GM19328 (cell line): ENCODE measurements around the gene PIGU.

ENCODE experiments used
- ATAC-seq: cut with Tn5 transposase; IDR thresholded peaks from one replicate; pipeline ENCODE4 v1.9.1; 2021; ENCODE audit warnings: mild to moderate bottlenecking, moderate library complexity; ENCODE audit not compliant: unreplicated experiment

PIGU gene

DNA sequence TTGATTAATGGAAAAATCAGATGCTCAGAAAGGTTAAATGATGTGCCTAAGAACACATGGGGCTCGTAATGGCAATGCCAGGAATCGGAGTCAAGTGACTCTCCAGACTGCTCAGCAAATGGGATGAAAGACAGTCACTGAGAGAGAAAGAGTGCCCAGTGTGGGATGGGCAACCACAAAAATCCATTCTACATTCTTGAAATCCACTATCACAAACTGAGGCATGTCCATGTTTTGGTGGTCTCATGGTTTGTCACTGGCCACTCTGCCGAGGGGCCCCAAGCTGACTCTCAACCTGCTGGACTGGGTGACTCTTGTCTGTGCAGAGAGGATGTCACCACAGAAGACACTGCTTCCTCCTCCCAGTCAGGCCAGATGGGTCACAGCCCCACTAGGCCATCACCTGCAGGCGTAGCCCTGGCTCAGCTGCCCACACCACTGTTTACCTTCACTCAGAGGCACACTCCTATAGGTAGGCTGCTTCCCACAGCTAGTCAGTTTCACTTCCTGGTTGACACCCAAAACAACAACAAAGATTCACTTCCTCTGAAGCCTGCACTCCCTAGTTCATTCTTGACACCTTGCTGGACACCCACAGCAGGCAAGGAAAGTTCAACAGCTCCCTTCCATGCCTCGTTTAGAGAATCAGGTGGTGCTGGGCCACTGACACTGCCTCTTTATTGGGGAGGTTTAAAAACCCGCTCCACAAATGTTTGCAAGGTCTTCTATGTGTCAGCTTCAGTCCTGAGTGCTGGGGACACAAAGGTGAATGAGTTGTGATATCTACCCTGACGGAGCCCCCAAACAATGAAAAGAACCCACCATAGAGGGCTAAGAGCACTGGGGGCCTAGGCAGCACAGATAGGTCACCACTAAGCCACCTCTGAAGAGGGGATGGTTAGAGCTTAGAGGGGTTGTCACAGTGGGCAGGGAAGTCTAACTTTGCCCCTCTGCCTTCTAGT is 96.6 kb downstream of the PIGU start:
- ATAC-seq, result no peak

DNA sequence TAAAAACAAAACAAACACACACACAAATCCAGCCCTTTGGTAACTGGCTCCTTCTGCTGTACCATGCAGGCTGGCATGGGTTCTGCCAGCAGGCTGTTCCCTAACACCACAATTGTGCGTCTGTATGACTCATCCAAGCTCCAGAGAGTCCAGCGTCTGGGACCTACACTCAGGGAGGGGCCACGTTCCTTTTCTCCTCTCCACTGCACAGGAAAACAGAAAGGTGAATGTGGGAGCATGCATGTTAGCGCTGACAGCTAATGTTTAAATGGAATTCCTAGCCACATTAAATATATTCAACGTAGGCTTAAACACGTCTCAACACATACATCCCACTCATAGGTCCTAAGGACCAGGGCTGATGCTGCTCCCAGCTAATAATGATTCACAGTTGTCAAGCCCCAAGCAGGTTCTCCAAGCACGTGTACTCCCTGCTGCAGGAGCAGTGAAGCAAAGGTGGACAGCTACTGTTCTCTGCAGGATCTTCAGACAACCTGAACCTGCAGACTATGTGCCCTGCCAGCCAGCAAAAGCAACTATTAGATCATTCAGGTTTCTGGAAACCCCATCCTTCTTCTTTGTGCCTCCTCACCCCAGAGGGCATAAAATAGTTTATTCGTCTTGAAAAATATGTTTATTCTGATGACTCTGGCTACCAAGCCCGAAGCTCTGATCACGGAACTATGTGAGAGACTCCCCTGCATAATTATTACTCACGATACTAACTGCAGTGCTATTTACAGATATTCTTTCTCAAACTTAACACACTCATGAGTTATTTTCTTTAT is 97.5 kb downstream of the PIGU start:
- ATAC-seq, result no peak

DNA sequence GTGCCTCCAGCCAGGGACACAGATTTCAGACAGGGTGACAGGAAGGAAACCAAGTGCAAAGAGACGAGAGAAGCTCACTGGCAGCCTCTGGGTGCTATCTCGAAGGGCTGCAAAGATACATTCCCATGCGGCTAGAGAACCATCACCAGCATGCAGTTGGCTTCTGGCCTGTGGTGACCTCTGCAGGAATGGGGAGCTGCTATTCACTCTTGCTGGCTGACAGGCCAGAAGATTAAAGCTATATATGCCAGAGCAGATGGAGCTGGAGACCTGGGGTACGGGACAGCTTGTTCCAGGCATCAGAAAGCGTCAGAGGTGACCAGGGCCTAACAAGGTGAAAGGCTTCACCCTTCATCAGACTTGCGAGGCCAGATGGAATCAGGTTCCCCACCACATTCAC is 98.4 kb downstream of the PIGU start:
- ATAC-seq, result no peak

DNA sequence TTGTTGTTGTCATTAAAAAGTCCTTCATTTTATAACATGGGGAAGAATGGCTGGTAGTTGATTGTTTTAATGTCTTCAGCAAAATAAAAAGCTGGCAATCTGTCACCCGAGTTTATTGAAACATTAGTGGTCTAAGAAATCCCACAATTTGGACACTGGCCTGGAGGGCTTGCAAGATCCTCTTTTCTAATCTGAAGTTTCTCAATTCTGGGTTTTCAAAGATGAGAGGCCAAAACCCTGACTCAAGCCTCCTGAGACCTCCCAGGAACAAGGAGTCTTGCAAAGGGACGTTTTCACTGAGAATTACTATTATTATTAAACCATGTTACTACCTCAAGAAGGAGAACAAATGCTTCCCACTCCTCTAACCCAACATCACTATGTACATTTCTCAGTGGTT is 98.9 kb downstream of the PIGU start:
- ATAC-seq, result no peak

DNA sequence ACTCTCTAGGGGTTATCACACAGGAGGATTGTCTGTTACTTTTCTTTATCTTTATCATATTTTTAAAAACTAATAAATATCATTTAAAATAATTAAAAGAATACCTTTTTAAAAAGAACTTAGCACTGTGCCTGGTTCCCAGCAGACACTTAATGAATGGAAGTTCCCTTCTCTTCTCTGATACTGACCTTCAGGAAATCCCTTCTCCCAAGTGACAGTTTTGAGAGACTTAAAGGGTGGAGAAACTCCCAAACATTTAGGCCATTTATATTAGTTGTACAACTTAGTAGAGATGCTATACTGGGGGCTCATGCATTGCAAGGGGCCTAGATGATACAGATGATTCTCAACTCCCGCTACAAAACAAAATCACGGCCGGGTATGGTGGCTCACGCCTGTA is 99.8 kb downstream of the PIGU start:
- no peak for ATAC-seq

DNA sequence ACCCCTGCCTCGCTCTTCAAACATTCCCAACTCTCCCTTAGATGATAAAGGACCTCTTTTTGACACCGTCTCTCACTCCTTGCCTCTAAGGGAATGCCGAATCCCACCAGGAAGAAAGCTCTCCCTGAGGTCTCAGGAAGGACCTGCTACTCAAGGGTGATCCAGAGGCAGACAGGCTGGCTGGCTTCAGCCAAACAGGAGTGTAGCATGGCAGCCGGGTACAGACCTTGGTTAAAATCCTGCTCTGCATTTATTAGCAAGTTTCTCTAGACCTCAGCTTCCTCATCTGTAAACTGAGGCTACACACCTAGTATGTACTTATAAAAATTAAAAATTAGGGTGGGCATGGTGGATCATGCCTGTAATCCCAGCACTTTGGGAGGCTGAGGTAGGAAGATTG is 101.1 kb downstream of the PIGU start:
- no peak for ATAC-seq

DNA sequence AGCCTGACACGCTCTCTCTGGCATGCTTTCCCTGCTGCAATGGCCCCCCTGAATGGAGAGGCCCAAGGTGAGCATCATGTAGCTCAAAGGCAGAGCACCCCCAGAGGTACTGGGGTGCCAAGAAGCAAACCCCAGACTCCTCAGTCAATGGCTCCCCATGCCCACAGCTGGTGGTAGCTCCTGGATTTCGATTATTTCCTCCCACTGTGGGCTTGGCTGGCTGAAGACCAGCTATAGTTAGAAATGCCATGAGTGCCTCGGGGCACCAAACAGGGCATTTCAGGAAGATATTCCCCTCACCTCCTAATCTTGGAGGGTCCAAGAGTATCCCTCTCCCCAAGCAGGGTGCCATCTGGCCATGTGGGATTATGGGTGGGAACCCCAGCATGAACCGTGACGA is 101.6 kb downstream of the PIGU start:
- no peak for ATAC-seq

DNA sequence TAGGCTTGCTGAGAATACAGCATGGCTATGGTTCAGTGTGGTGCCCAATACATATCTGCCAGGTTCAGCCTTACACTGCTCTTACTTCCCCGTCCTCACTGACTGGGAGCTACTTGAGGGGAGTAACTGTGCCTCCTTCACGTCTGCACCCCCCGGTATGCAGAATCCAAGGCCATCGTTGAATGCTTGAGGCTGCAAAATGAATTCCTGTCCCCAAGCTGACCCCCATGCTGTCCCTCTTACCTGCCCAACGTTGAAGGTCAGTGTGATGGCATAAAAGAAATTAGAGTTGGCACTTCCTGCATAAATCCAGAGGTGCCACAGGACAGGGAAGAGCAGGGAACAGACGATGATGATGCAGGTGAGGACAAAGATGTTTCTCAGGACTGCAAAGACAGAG is 102.0 kb downstream of the PIGU start:
- ATAC-seq, result no peak

DNA sequence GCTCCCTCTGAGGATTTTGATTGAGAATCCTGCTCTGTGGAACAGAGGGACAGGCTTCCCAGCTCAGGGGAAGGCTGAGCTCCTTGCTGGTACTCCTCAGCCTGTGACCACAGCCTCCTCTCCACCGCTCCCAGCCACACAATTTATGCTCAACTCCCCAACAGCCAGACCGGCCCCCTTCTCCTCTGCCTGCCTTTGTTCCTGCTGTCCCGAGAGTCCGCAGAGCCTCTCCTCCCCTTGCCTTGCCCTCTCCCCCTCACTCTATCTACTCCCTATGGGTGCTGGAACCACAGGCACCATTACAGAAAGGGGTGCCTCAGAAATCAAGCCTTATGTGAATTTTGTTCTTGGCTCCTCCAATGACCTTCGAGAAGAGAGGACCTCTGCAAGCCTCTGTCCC is 102.5 kb downstream of the PIGU start:
- ATAC-seq, result no peak

DNA sequence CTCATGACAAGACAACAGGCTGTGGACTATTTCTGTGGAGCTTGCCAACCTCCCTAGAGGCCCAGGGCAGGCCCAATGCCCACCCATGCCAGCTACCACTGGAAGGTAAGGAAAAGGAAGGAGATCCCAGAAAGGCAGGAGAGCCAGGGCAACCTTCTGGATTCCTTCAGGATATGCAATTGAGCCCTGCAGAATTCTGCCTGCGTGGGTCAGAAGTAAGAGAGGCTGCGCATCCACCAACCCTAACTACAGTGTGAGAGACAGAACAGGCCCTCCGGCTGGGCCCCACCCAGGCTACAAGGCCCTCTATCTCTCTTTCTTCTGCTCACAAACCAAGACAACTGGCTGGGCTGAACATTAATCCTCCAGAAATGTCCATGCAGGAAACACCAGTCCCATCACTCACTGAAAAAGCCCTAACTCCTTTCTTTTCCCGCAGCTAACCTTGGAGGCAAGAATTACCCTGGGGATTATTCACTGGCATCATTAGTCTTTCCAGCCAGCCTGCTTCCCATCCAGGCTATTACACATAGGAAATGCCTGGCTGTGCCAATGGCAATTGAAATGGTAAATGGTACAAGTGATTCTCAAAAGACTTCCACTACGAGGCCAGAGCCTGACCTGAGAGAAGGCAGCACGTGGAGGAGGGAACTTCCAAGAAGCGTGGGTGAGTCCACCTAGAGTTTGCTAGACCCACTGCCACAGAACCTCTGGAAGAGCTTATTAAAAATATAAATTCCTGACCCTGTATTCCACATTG is 103.2 kb downstream of the PIGU start:
- ATAC-seq, result no peak

DNA sequence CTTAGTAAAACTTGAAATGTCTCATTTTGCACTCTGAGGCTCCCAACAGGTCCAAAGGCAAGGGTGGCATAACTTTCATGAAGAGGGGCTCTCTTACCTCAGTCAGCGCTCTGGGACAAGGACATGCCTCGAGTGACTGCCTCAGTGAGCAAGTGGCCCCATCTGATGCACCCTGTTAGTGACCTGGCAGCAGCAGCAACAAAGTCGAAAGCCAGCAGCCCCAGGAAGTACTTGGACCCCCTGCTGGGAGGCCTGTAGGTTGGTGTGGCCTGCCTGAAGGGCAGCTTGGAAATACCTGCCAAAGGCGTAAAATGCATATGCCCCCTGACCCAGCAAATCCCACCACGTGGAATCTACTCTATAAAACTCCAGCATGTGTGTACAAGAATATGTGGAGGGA is 105.1 kb downstream of the PIGU start:
- no peak for ATAC-seq

DNA sequence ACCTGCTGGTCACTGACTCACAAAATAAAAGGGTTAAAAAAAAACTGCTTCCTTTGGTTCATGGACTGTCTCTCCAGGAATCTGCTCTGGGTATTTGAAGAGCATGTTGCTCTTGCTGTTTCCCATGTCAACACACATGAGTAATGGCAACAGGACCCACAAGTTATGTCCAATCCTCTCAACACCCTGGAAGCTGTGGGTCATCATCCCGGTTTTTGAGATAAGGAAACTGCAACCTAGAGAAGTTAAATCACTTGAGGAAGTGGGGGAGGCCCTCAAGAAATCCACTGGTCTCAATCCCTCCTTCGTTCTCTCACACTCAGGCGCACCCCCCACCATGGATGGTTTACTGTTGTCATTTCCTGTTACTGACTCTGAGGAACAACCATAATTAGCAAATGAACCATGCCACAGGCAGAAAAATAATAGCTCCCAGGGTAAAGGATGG is 106.0 kb downstream of the PIGU start:
- no peak for ATAC-seq

DNA sequence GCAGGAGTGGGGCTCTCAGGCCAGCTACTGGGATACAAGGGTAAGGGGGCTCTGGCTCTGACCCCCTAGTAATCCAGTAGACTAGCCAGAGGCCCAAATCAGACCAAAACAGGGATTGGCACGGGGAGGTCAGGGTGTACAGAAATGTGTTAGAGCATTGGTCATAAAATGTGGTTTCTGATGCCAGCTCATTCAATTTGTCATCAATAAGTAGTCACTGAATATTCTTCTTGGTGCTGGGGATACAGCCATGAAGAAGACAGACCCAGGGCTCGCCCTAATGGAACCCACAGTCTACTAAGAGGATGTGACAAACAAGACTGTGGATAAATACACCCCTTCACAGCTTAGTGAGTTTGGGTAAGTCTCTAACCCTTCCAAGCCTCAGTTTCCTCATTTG is 107.3 kb downstream of the PIGU start:
- ATAC-seq, result no peak

DNA sequence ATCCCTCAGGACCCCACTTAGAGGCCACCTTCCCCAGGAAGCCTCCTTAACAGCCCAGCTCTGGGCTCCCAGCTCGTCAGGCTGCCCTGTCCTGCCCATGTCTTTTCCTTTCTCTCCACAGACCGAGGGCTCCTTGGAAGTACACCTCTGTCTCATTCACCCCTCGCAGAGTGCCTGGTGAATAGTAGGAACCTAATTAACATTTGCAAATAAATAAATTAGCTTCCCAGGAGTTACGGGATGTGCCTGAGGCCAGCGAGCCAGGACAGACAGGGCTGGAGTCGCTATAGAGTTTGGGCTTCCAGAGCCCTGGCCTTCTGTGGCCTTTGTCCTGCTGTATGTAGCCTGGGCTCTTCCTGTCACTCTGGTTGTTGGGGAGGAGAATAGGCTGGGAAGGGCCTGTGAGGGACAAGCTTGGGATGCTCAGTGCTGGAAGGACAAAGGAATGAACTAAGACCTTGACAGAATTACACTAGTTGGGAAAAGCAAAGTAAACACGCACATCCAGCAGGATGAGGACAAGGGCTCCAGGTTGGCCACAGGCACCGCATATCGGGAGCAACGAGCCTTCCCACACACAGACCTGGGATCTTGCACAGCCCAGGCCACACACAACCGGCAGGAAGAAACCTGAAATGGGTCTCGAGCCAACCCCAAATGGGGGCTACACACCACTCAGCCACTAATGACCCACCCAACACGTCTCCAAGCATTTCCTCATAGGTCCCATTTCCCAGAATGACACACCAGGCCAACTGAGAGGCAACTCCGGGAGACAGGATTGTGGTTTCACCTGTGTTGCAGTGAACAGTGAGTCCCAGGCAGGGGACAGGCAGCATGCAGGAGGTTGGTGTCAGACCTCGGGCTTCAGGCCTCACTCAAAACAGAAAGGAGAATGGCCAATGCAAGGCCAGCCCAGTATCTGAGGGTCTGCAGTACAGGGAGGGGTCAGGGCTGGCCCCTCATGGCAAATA is 108.7 kb downstream of the PIGU start:
- no peak for ATAC-seq

DNA sequence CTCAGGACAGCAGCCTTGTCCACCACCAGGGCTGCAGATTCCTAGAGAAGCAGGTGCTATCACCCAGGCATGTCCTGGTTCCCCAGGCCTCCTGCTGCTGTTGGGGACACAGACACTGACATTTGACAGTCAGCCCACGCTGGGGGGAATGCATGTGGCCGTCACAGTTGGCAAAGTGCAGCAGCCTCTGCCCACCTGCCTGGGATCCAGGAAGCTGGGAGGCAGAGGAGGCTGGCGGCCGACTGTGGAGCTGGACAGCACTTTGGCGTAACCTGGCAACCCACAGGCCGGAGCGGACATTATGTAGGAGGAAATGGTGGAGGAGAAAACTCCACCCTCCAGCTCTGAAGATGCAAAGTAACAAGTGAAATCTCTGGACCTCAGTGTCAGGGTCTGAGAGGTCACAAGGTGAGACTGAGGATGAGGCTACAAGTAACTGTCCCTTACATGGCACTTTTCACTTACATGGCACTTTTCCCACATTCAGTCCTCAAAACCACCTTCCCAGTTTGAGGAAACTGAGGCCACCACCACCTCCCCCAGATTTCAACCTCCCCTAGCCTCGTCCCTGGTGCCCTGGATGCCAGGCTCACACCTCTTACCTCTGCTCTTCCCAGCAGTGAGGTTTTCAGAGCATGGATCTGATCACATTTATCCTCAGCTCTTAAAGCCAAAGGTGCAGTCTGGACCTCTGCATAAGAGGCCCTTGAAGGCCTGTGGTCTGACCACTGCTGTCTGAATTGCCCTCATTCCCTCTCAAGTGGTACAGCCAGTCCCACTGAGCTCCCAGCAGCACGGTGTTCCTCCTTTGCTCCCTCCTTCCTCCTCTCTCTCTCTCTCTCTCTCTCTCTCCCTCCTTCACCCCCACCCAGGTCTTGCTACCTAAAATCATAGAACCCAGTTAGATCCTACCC is 109.7 kb downstream of the PIGU start:
- ATAC-seq, result no peak

DNA sequence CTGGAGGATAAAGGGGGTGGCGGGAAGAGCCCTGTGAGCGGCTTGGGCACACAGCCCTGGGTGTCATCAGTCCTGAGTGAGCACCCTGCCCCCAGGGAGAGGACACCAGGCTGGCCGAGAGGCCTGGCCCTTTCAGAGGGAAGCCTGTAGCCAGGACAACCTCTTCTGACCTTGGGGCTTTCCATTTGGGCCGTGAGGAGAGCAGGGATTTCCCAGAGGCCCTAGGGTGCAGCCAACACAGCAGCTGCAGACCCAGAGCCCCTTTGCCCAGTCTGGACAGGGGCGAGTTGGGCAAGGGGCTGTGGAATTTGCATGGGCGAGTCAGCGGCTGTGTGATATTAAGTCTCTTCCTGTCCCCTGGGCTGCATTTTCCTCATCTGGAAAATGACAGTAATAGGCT is 112.1 kb downstream of the PIGU start:
- ATAC-seq, result no peak

DNA sequence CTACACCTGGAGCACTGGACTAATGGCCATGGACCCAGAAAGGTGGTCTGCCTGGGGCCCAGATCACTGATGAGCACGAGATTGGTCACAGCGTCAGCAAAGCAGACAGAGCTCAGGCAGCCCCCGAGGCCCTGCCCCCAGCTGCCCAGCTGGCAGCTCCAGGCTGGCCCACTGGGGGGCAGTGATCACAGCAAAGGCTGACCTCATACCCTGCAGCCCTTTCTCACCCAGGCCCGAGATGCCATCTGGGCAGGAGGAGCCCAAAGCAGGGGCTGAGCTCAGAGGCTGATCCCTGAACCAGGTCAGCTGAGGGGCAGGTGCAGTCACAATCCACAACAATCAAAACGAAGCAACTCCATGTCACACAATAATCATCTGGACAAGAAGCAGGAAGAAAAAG is 114.3 kb downstream of the PIGU start:
- ATAC-seq, result no peak

DNA sequence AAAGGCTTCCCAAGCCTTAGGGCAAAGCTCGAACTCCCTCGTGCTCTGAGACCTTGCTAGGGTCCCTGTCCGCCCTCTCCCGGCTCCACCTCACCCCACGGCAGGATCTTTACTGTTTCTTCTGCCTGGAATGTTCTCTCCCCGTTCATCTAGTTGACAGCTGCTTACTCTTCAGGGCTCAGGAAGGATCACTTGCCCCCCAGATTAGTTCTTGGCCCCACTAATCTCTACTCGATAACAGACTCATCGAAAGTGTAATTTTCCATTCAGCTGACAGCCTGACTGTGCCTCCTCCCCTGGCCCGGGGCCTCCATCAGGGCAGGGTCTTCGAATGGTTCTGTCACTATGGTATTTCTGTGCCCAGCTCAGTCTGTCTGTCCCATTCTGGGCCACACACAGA is 115.2 kb downstream of the PIGU start:
- ATAC-seq, result no peak

DNA sequence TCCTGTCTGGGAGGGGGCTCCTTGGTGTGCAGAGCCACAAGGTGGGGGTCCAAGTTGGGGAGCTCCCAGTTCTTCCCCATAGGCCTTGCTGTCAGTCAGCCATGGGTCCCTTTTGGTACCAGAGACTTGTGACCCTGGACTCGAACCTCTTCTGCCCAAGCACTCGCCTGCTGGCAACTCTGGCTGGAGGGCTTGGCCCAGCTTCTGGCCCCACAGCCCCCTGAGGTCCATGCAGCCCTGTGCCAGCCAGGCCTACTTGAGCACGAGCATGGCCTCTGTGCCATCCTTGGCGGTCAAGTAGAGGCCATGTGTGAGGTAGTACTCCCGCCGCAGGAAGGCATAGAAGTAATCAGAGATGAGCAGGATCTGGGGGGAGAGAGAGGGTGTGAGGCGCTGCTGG is 116.3 kb downstream of the PIGU start:
- ATAC-seq, result no peak
